ENCODE data around the gene VPS35L. TPM values are rescaled to one million over a fixed set of nuclear protein-coding genes. Genes with fewer than 3 reads are reported as not detected.

The VPS35L gene
- total RNA-seq, 1 donor, result 29.4 TPM

DNA sequence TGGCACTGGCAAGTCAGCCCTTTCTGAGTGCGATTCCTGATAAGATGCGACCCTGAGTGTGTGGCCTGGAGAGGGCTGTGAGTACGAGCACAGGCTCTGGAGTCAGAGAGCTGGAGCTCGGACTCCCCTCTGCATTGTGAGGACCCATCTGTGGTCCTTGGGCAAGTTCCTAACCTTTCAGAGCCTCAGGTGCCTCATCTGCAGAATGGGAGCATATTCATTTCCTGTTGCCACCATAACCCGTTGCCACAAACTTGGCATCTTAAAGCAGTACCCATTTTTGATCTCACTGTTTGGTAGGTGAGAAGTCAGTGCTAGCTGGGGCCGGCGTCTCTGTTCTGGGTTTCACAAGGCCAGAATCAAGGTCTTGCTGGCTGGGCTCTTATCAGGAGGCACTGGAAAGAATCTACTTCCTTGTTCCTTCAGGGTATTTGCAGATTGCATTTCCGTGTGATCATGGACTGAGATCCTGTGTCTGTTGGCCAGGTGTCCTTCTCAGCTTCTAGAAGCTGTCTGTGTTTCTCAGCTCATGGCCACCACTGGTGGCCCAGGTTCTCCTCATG lies 142.3 kb downstream of the VPS35L start:
- no peaks in the 10 kb centered on the region for H3K9me3 ChIP-seq (ENCODE audit: low read depth, low read length)
- no peak overlapping the region for H3K4me3 ChIP-seq (ENCODE audit: low read length)
- no peaks in the 10 kb centered on the region for H3K27me3 ChIP-seq (ENCODE audit: insufficient read depth, low read length)
- peaks cover 26% of the 10 kb centered on the region for H3K4me1 ChIP-seq (ENCODE audit: insufficient read depth, low read length)

DNA sequence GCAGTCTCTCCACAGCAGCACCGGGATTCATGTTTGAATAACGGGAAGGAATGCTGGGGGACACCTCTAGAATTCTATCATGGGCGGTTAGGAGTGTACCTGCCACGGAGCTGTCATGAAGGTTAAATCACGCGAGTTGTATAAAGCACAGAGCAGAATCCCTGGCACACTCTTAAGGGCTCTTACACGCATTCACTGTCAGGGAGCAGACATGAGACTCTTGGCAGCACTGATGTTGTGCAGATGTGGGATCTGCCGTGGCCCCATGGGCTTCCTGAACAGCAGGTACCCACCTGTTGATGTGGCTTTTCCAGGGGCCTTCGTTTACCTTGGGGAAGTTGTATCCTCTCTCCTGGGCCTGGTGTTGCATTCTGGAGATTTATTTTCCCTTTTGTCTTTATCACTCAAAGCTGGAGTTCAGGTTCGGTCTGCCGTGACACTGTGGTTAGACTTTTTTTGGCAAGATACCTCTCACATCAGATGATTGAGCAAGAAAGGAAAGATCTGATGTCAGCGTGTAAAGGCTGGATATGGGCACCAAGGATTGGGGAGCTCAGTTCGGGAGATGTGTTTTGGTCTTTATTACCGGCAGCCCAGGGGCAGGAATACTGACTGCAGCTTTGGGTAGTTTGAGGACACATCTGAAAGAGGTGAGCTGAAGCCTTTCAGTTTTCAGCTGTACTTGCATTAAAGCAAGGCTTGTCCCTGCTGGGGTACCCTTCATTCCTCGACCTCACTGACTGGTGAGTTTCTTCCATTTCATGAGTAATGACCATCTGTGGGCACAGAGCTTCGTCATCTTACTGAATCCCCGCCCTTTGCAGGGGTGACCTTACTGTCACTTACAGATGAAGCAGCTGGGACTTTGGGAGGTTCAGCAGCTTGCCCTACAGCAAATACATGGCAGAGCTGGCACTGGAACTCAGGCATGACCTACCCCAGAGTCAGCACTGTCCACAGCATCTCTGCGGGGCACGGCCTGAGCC lies 143.3 kb downstream of the VPS35L start:
- Histone ChIP-seq H3K9me3 (ENCODE audit: low read depth, low read length) (no peaks in the 10 kb centered on the region), H3K27me3 (ENCODE audit: insufficient read depth, low read length) (no peaks in the 10 kb centered on the region), H3K4me3 (ENCODE audit: low read length) (no peak overlapping the region), H3K4me1 (ENCODE audit: insufficient read depth, low read length) (peaks cover 26% of the 10 kb centered on the region)

DNA sequence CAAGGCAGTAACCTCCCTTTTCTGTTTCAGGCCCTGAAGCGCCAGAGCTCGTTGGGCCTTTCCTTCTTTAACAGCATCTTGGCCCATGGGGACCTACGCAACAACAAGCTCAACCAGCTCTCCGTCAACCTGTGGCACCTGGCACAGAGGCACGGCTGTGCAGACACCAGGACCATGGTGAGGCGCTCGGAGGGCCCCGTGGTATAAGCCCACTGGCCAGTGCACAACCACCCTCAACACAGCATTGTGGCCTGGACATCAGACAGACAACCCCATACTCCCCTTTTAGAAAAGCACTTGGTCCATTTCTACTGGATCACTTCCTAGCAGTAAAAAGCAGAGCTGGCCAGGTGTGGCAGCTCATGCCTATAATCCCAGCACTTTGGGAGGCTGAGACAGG lies 144.0 kb downstream of the VPS35L start:
- H3K9me3 ChIP-seq (ENCODE audit: low read depth, low read length), result no peaks in the 10 kb centered on the region
- no peaks in the 10 kb centered on the region for H3K27me3 ChIP-seq (ENCODE audit: insufficient read depth, low read length)
- no peak overlapping the region for H3K4me3 ChIP-seq (ENCODE audit: low read length)
- H3K4me1 ChIP-seq (ENCODE audit: insufficient read depth, low read length), result peaks cover 26% of the 10 kb centered on the region

DNA sequence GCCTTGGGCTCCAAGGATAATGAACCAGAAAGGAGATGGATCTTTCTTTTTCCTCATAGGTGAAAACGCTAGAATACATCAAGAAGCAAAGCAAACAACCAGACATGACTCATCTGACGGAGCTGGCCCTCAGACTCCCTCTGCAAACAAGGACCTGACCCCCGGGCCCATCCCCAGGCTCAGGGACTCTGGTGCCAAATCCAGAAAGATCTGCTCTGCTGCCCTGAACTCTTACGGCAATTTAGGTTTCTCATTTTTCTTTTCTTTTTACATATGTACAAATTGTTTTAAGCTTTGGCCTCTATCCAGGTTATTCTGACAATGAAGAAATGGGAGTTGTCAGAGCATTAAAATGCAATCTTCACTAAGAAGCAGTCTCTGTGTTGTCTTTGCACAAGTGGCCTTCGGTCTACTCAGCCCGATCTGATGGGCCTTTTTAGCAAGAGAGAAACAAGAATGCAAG lies 144.8 kb downstream of the VPS35L start:
- no peaks in the 10 kb centered on the region for H3K9me3 ChIP-seq (ENCODE audit: low read depth, low read length)
- no peaks in the 10 kb centered on the region for H3K27me3 ChIP-seq (ENCODE audit: insufficient read depth, low read length)
- no peak overlapping the region for H3K4me3 ChIP-seq (ENCODE audit: low read length)
- H3K4me1 ChIP-seq (ENCODE audit: insufficient read depth, low read length), result peaks cover 26% of the 10 kb centered on the region

DNA sequence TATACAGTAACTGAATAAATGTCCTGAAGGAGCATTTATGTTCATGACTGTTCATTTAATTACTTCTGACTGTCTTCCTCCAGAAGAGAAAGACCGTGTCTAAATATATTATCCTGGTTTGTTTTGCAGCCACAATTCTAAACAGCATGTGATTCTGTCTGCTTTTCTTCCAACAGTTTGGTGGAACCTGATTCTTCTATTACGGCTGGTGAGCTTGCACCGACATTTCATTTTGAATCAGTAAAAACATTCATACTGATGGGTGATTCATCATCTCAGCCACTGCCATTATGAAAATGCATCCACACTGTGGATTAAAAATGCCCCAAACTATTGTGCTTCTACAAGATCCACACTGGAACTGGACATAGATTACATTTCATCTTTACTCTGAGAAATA lies 145.6 kb downstream of the VPS35L start:
- Histone ChIP-seq H3K4me3 (ENCODE audit: low read length) (no peak overlapping the region), H3K9me3 (ENCODE audit: low read depth, low read length) (no peaks in the 10 kb centered on the region), H3K4me1 (ENCODE audit: insufficient read depth, low read length) (peaks cover 22% of the 10 kb centered on the region), H3K27me3 (ENCODE audit: insufficient read depth, low read length) (no peaks in the 10 kb centered on the region)

DNA sequence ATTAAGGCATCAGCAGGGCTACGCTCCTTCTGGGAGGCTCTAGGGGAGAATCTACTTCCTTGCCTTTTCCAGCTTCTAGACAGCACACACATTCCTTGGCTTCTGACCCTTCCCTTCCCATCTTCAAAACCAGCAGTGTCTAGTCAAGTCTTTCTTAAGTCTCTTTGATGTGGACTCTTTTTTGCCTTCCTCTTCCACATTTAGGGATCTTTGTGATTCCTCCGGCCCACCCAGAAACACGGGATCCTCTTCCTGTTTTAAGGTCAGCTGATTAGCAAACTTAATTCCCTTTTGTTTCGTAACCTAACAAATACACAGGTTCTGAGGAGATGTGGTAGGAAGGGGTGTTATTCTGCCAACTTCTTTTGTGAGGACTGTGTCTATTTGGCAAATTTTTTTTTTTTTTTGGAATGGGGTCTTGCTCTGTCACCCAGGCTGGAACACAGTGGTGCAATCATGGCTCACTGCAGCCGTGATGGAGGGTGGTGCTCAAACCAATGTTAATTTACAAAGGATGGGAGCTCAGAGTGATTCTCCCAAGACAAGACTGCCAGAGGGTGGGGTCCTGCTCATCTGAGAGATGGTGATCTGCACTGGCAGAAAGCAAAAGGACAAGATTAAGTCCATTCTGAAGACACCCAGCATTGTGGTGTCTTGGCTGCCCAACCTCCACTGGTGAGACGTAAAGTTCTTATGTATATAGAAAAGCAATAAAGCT lies 147.8 kb downstream of the VPS35L start:
- Histone ChIP-seq H3K4me1 (ENCODE audit: insufficient read depth, low read length) (no peaks in the 10 kb centered on the region), H3K27me3 (ENCODE audit: insufficient read depth, low read length) (no peaks in the 10 kb centered on the region), H3K9me3 (ENCODE audit: low read depth, low read length) (no peaks in the 10 kb centered on the region), H3K4me3 (ENCODE audit: low read length) (no peak overlapping the region)

DNA sequence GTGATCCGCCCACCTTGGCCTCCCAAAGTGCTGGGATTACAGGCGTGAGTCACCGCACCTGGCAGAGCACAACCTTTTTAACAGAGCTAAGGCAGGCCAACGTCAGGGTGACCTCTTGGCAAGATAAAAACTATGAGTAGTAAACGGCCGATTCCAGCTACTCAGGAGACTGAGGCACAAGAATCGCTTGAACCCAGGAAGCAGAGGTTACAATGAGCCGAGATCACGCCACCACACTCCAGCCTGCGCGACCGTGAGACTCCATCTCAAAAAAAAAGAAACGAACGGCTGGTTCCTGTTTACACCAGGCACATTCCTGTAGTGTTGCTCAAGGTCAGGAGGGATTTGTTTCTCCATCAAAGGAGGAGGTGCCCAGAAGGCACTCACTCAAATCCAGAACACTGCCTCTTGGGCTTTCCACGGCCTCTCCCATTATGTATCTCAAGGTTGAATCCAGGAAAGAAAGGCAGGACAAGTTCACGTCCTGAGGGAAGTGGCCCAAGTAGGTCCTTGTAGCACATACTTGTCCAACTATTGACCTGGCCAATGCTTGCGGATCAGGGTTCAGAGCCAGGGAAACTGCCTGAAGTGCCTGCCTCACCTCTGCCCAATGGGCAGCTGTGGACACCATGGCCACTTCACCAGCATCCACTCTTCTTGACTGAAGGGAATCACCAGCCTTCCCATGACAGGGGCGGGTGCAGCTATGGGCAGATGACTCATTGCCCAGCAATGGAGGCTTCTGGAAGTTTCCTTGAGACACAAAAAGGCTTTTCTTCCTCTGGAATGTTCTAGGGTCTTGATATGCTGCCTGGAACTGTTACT lies 149.0 kb downstream of the VPS35L start:
- Histone ChIP-seq H3K4me1 (ENCODE audit: insufficient read depth, low read length) (no peaks in the 10 kb centered on the region), H3K9me3 (ENCODE audit: low read depth, low read length) (no peaks in the 10 kb centered on the region), H3K4me3 (ENCODE audit: low read length) (no peak overlapping the region), H3K27me3 (ENCODE audit: insufficient read depth, low read length) (no peaks in the 10 kb centered on the region)

DNA sequence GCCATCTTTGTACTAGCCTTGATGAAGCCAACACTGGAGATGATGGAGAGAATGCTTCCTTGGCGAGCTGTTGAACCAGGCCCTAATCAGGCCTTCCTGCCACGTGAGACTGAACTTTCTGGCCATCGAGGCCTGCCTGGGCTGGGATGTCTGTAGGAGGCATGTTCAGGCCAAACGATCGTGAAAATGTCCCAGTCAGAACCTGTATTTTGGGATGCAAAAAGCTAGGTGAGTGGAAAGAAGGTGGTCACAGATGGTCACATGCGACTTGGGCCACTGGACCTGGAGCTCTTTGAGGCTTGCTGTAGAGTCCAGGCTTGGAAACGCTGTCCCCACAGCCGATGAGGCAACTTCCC lies 149.6 kb downstream of the VPS35L start:
- H3K9me3 ChIP-seq (ENCODE audit: low read depth, low read length), result no peaks in the 10 kb centered on the region
- H3K4me3 ChIP-seq (ENCODE audit: low read length), result no peak overlapping the region
- H3K4me1 ChIP-seq (ENCODE audit: insufficient read depth, low read length), result no peaks in the 10 kb centered on the region
- no peaks in the 10 kb centered on the region for H3K27me3 ChIP-seq (ENCODE audit: insufficient read depth, low read length)

DNA sequence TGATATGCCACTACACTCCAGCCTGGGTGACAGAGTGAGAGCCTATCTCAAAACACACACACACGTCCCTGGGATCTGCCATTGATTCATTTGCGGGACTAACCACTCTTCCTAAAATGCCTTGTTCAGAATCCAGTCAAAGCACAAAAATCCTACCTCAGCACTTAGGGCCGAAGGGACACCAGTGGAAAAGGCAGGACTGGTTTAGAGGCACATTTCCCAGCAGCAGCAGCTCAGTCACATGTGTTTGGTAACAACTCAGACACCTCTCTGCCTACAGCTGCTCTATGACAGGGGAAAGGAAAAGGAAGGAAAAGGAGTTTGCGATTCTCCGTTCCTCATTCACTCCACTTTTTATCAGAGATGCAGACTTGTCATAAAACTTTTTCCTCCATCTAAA lies 150.3 kb downstream of the VPS35L start:
- Histone ChIP-seq H3K4me3 (ENCODE audit: low read length) (no peak overlapping the region), H3K27me3 (ENCODE audit: insufficient read depth, low read length) (no peaks in the 10 kb centered on the region), H3K9me3 (ENCODE audit: low read depth, low read length) (no peaks in the 10 kb centered on the region), H3K4me1 (ENCODE audit: insufficient read depth, low read length) (no peaks in the 10 kb centered on the region)

DNA sequence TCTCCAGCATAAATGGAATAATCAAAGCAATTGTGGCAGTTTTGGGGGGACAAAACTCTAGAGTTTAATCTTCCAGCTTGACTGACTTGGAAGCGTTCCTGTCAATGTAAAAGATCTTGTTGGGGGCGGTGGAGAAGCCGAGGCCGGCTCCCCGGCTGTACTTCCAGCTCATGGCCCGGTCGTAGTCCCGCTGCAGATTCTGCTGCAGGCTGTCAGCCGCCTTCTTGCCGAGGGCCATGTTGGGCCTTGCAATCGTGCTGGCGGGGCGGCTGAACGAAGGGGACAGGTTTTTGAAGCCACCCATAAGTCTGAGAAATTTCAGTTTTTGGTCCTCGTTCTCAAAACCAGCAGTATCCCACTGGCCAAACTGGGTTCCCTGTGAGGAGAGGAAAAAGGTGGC lies 151.3 kb downstream of the VPS35L start:
- H3K4me3 ChIP-seq (ENCODE audit: low read length), result no peak overlapping the region
- no peaks in the 10 kb centered on the region for H3K4me1 ChIP-seq (ENCODE audit: insufficient read depth, low read length)
- no peaks in the 10 kb centered on the region for H3K9me3 ChIP-seq (ENCODE audit: low read depth, low read length)
- no peaks in the 10 kb centered on the region for H3K27me3 ChIP-seq (ENCODE audit: insufficient read depth, low read length)

DNA sequence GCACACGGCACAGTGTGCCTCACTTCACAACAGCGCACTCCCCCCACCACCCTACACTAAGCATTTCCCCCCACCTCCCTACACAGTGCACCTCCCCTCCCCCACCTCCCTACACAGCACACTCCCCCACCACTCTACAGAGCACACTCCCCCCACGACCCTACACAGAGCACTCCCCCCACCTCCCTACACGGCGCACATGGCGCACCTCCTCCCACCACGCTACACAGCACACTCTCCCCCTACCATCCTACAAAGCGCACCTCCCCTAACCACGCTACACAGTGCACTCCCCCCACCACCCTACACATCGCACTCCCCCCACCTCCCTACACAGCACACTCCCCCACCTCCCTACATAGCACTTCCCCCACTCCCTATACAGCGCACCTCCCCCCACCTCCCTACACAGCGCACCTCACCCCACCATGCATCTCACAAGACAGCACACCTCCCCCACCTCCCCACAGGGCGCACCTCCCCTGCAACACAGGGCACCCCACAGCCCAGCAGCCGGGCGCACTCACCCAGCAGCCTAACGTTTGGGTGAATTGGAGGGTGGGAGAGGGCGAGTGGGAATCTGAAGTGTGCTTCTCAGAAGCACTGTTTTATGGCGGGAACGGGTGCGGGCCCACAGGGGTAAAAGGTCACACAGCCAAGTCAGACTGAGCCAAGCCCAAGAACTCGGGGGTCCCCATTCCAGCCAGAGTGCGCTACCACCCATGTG lies 152.2 kb downstream of the VPS35L start:
- Histone ChIP-seq H3K4me3 (ENCODE audit: low read length) (no peak overlapping the region), H3K9me3 (ENCODE audit: low read depth, low read length) (no peaks in the 10 kb centered on the region), H3K4me1 (ENCODE audit: insufficient read depth, low read length) (no peaks in the 10 kb centered on the region), H3K27me3 (ENCODE audit: insufficient read depth, low read length) (no peaks in the 10 kb centered on the region)

DNA sequence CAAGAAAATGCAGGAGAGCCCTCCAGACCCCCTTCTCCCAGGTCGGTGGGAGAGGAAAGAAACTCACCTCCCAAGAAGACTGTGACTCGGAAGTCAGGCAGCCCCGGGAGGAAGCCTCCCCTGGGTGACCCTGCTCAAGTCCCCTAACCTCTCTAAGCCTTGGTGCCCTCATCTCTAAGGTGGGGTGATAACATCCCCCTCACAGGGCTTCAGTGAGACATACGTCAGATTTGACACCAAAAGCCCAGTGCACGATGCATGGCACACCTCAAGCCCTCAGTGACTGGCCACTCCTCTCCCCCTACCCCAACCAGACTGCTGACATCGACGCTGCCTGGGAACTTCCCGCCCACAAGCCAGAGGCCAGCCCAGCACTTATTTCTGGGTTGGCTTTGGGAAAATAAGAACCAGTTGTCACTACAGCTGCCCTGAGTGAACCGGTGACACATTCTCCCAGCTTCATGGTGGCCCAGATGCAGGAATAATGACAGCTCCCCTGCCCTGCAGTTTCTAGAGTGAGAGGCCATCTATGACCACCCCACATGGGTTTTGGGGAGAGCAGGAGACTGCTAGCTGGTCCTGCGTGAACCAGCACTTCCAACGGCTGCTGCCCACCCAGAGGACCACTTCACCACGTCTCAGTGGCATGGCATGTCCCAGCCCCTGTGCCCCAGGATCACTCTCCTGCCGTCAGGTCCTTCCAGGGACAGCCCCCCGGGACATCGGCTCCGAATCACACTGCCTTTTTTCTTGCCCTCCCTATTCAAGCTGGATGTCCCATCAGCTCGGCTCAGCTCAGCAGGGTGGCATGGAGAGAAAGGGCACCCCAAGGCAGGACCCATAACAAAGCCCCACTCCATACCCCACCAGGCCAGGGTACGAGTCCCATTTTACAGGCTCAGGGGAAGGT lies 153.0 kb downstream of the VPS35L start:
- H3K4me1 ChIP-seq (ENCODE audit: insufficient read depth, low read length), result no peaks in the 10 kb centered on the region
- no peaks in the 10 kb centered on the region for H3K27me3 ChIP-seq (ENCODE audit: insufficient read depth, low read length)
- H3K4me3 ChIP-seq (ENCODE audit: low read length), result no peak overlapping the region
- H3K9me3 ChIP-seq (ENCODE audit: low read depth, low read length), result no peaks in the 10 kb centered on the region

DNA sequence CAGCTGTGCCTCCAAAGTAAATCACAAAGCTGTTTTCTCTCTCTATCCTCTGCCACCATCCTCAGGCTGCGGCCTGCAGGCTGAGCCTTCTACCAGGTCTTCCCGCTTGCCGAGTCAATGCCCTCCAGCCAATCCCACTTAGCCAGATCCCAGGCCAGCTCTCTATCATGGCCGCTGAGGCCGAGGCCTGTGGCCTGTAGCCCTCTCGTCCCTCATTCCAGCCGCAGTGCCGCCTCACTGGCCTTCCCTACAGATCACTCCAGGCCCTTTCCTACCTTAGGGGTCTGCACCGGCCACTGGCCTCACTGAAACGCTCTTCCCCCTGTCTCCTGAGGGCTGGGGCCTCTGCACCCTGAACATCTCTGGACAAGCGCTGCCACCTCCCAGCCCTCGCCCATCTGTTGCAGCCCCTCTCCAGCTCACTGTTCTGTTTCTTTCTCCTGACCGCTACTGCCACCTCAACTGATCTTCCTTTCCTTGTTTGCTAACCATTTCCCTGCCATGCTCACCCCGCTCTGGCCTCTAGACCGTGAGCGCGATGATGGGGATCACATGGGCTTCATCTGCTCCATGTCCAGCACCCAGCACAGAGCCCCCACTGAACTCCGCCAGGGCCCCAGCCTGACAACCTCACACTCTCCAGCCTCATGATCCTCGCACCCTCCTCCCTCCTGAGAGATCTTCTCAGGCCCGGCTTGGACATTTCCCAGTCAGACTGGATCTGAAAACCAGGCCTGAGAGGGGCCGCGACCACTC lies 154.1 kb downstream of the VPS35L start:
- Histone ChIP-seq H3K4me1 (ENCODE audit: insufficient read depth, low read length) (no peaks in the 10 kb centered on the region), H3K4me3 (ENCODE audit: low read length) (no peak overlapping the region), H3K9me3 (ENCODE audit: low read depth, low read length) (no peaks in the 10 kb centered on the region), H3K27me3 (ENCODE audit: insufficient read depth, low read length) (no peaks in the 10 kb centered on the region)
